ENCODE measurements around the gene CEP131.
"Not testable (repeated sequence)": the region's sequence is repeated elsewhere in the genome, so short reads cannot be mapped to it uniquely, and the experiment has no call there.

Gene CEP131

DNA sequence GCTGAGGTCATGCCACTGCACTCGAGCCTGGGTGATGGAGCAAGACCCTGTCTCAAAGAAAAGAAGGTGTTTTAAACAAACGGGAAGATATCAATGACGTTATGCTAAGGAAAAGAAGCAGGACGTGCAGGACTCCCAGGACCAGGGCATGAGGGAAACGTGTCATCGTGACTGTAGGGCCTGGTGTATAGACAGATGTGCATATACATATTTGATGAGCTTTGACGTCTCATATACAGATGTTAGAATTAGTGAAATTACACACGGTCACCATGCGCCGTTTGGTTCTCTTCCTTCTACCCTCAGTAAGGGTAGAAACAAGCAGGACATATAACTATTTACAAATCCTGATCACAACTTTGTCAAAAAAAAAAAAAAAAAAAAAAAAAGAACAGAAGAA, 75.1 kb downstream of the CEP131 start:
- TF ChIP-seq, protein P1, sequence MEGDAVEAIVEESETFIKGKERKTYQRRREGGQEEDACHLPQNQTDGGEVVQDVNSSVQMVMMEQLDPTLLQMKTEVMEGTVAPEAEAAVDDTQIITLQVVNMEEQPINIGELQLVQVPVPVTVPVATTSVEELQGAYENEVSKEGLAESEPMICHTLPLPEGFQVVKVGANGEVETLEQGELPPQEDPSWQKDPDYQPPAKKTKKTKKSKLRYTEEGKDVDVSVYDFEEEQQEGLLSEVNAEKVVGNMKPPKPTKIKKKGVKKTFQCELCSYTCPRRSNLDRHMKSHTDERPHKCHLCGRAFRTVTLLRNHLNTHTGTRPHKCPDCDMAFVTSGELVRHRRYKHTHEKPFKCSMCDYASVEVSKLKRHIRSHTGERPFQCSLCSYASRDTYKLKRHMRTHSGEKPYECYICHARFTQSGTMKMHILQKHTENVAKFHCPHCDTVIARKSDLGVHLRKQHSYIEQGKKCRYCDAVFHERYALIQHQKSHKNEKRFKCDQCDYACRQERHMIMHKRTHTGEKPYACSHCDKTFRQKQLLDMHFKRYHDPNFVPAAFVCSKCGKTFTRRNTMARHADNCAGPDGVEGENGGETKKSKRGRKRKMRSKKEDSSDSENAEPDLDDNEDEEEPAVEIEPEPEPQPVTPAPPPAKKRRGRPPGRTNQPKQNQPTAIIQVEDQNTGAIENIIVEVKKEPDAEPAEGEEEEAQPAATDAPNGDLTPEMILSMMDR (IDR thresholded peaks at IDR 0.05; ENCODE audit: insufficient read depth, low read depth, low read length, missing control alignments): no peak
- DNase-seq (ENCODE audit: low read depth): no peak

DNA sequence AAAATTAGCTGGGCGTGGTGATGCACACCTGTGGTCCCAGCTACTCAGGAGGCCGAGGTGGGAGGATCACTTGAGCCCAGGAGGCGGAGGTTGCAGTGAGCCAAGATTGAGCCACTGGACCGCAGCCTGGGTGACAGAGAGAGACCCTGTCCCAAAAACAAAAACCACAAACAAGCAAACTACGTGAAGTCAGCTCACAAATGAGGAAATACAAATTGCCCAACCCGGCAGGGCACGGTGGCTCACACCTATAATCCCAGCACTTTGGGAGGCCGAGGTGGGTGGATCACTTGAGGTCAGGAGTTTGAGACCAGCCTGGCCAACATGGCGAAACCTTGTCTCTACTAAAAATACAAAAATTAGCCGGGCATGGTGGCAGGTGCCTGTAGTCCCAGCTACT, 76.6 kb downstream of the CEP131 start:
- not testable (repeated sequence) for DNase-seq (ENCODE audit: low read depth); H3K4me3 ChIP-seq (ENCODE audit: low read length)

More for the DNA sequence above, 75.1 kb downstream of the CEP131 start:
- H3K4me3 ChIP-seq (ENCODE audit: low read length): no peak overlapping the region

DNA sequence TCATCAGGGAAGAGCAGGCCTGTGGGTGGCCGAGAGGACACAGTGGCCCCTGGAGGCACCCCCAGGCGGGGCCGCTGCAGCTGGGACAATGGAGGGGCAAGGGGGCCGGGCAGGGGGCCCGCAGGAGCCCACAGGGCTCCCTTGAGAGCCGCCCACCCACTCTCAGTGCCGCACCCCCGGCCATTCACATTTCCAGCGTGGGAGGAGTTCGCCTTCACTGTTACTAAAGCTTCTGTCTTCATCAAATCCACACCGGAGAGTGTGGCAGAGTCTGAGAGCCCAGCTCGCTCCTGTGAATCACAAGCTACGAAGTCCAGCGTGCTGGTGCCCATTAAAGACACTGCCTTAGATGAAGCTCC, 78.4 kb downstream of the CEP131 start:
- TF ChIP-seq, protein P1 (IDR thresholded peaks at IDR 0.05; ENCODE audit: insufficient read depth, low read depth, low read length, missing control alignments): no peak
- H3K4me3 ChIP-seq (ENCODE audit: low read length): no peak overlapping the region
- no peak for DNase-seq (ENCODE audit: low read depth)

DNA sequence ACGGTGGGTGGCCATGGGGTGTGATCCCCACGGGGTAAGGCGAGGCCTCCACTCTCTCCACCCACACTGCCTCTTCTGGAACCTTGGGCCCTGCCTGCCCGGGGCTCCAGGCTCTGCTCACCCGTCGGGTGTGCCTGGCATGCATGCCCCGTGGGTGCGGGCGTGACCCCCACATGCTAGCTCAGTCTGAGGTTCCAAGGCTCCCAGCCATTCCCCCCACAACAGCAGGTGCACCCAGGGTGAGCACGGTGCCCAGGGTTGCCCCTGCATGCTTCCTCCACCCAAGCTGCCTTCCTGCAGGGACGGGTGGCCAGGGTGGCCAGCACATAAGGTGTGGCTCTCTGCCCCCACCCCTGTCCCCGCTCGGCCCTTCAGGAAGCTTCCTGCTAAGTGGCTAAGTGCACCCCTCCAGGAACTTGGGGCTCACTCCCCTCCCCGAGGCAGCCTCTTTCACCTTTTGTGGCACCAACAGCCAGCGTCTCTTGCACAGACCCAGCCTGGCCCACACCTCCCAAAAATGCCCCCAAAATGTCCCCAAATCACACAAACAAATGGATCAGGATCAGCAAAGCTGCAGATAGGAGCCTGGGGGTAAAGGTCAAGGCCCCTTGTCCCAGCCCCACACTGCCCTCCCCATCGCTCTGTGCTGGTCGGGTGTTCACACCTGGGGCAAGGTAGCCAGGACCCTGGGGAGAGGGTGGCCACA, 78.9 kb downstream of the CEP131 start:
- TF ChIP-seq, protein P1 (IDR thresholded peaks at IDR 0.05; ENCODE audit: insufficient read depth, low read depth, low read length, missing control alignments): no peak
- DNase-seq (ENCODE audit: low read depth): no peak
- H3K4me3 ChIP-seq (ENCODE audit: low read length): no peak overlapping the region

DNA sequence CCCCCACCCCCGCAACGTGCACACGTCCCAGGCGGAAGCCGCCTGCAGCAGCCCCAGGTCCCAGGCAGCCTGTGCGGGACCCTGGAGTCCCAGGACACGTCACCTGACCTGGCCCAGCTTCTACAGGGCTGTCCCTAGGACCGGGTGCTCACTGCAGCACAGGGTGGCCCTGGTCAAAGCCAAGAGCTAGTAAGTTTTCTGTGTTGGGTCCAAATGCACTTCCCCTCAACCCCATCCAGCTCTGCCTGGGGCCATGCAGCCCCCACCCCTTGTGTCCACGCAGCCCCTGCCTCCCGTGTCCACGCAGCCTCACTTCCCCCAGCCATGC, 79.6 kb downstream of the CEP131 start:
- TF ChIP-seq, protein P1 (IDR thresholded peaks at IDR 0.05; ENCODE audit: insufficient read depth, low read depth, low read length, missing control alignments): no peak

DNA sequence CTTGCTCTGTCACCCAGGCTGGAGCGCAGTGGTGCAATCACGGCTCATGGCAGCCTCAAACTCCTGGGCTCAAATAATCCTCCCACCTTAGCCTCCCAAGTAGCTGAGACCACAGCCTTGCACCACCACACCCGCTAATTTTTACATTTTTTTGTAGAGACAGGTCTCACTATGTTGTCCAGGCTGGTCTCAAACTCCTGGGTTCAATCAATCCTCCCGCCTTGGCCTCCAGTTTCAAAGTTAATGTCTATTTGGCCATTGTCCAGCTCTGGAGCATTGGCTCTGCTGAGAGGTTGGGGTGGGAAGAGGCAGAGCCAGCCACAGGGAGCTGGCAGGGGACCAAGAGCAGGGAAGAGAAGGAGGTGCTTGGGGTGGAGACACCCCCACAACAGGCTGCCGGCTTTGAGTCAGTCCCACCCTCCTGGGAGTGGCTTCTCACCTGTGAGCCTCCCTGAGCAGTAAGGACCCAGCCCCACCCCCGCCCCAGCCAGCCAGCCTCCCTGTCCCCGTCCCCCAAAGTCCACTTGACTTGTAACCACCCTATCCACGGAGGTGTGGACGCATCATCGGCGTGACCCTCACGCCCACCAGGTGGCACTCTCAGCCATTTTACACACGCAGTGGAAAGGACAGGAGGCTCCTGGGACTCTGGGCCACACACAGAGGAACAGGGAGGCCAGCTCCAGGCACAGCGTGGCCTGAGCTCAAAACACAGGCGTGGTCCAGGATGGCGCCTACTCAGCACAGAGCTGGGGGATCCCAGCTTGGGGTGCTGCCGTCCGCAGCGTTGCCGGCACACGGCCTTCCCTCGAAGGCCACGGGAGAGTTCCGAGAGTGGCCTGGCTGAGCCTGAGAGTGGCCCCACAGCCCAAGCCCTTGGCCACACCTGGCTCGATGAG, 80.2 kb downstream of the CEP131 start:
- no peak overlapping the region for H3K4me3 ChIP-seq (ENCODE audit: low read length)
- peak; percentile 66 for DNase-seq (ENCODE audit: low read depth)
- TF ChIP-seq, protein P1 (IDR thresholded peaks at IDR 0.05; ENCODE audit: insufficient read depth, low read depth, low read length, missing control alignments): peak; percentile 62

More for the DNA sequence above, 79.6 kb downstream of the CEP131 start:
- H3K4me3 ChIP-seq (ENCODE audit: low read length): no peak overlapping the region
- DNase-seq (ENCODE audit: low read depth): no peak

DNA sequence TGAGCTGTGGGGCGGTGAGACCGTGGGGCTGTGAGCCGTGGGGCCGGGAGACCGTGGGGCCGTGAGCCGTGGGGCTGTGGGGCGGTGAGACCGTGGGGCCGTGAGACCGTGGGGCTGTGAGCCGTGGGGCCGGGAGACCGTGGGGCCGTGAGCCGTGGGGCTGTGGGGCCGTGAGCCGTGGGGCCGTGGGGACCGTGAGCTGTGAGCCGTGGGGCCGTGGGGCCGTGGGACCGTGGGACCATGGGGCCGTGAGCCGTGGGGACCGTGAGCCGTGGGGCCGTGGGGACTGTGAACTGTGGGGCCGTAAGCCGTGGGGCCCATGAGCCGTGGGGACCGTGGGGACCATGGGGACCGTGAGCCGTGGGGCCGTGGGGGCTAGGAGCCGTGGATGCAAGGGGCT, 82.1 kb downstream of the CEP131 start:
- TF ChIP-seq, protein P1 (IDR thresholded peaks at IDR 0.05; ENCODE audit: insufficient read depth, low read depth, low read length, missing control alignments): no peak
- H3K4me3 ChIP-seq (ENCODE audit: low read length): no peak overlapping the region
- no peak for DNase-seq (ENCODE audit: low read depth)

All from epithelial cell of esophagus (primary cell).